A172 (cell line): Measurements from ENCODE around the gene PSMG2. TPM values are rescaled to one million over a fixed set of nuclear protein-coding genes. Genes with fewer than 3 reads are reported as not detected.

ENCODE experiments used
- DNase-seq: peaks from one replicate; pipeline ENCODE4 v3.0.0-alpha.2; 2015; ENCODE audit warnings: low spot score
- total RNA-seq: library from RNA; depleted of rRNA; stranded (reverse); fragments of >200 nt; shearing (Covaris generic); gene quantifications from 2 replicates; pipeline ENCODE4 v1.2.3, GENCODE V29; 2014; rRNA removed

PSMG2 gene
- total RNA-seq, result 139 and 142 TPM in 2 replicates

GRCh38 chr18:12702221-12703095 lies at the start of gene PSMG2, which contains the start of gene CEP76:
PSMG2 (plus strand) TSS chr18:12703042; CDS start chr18:12703108, 66 bp downstream.
CEP76 (minus strand) TSS chr18:12702723; CDS start chr18:12702548, 175 bp downstream.
- peak; percentile 70 for DNase-seq

- DNase-seq, result no peak
These were observed 47.9 kb upstream of the PSMG2 start for GRCh38 chr18:12654971-12655370.

- DNase-seq, result no peak
These were observed 46.3 kb upstream of the PSMG2 start for GRCh38 chr18:12656605-12656937.

GRCh38 chr18:12656938-12657683 lies 45.7 kb upstream of the PSMG2 start:
- no peak for DNase-seq

- peak; percentile 44 for DNase-seq
These were observed 45.0 kb upstream of the PSMG2 start, which contains the start of gene SPIRE1 for GRCh38 chr18:12657684-12658425. SPIRE1 (minus strand) TSS chr18:12658107; CDS start chr18:12657866, 241 bp downstream.

GRCh38 chr18:12658426-12659138 lies 44.3 kb upstream of the PSMG2 start:
- no peak for DNase-seq

GRCh38 chr18:12659904-12660605 lies 42.8 kb upstream of the PSMG2 start:
- peak; percentile 79 for DNase-seq

GRCh38 chr18:12668041-12668440 lies 34.8 kb upstream of the PSMG2 start:
- DNase-seq, result no peak

- peak; percentile 68 for DNase-seq
These were observed 23.6 kb upstream of the PSMG2 start for GRCh38 chr18:12679183-12679786.

GRCh38 chr18:12686100-12686499 lies 16.7 kb upstream of the PSMG2 start:
- peak; percentile 27 for DNase-seq

GRCh38 chr18:12689256-12689850 lies 13.5 kb upstream of the PSMG2 start:
- no peak for DNase-seq

GRCh38 chr18:12692206-12692605 lies 10.6 kb upstream of the PSMG2 start:
- DNase-seq, result no peak

- peak; percentile 57 for DNase-seq
These were observed 8.8 kb upstream of the PSMG2 start for GRCh38 chr18:12694032-12694431.

GRCh38 chr18:12699747-12700146 lies 3.1 kb upstream of the PSMG2 start:
- DNase-seq, result no peak

- DNase-seq, result no peak
These were observed 1.7 kb upstream of the PSMG2 start for GRCh38 chr18:12701161-12701560.

GRCh38 chr18:12703096-12703567 lies 290 bp downstream of the PSMG2 start:
- peak; percentile 14 for DNase-seq

GRCh38 chr18:12703664-12704063 lies 822 bp downstream of the PSMG2 start:
- peak; percentile 23 for DNase-seq

- no peak for DNase-seq
These were observed 8.6 kb downstream of the PSMG2 start for GRCh38 chr18:12711446-12711845.

GRCh38 chr18:12721495-12722275 lies 18.8 kb downstream of the PSMG2 start:
- no peak for DNase-seq
